Stomach (tissue), 4 donors: Measurements from ENCODE around the gene RBBP4.

Experiments used
- CTCF ChIP-seq, 7 experiments: fragments of 450-650 bp in 4 of 7; fragments of 200-600 bp in 3 of 7; sonication (generic) in 3 of 7; IDR thresholded peaks; one replicate each; pipeline ENCODE4 v1.5.1; 2016 to 2019; ENCODE audit warnings: antibody characterized with exemption in 7 of 7, control low read depth in 2 of 7, mild to moderate bottlenecking in 1 of 7
- POLR2A ChIP-seq, 4 donors: fragments of 450-650 bp; IDR thresholded peaks; one replicate each; pipeline ENCODE4 v1.6.1; 2016; ENCODE audit warnings: antibody characterized with exemption in 4 of 4, control low read depth in 2 of 4, mild to moderate bottlenecking in 1 of 4, moderate library complexity in 1 of 4

GRCh38 chr1:32639489-32640075 is 11.4 kb upstream of the RBBP4 start:
- TF ChIP-seq CTCF (IDR thresholded peaks at IDR 0.05), result no peak
- TF ChIP-seq POLR2A (IDR thresholded peaks at IDR 0.05), result no peak
